ENCODE measurements around the gene LDLRAD4.

LDLRAD4 gene

DNA sequence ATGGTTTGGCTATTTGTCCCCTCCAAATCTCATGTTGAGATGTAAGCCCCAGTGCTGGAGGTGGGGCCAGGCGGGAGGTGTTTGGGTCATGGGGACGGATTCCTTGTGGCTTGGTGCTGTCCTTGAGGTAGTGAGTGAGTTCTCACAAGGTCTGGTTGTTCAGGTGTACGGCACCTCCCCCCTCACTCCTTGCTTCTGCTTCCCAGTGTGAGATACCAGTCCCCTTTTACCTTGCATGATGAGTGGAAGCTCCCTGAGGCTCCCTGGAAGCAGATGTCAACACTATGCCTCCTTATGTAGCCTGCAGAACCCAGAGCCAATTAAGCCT, 232.6 kb downstream of the LDLRAD4 start:
- H3K79me2 ChIP-seq (ENCODE audit: insufficient read depth, low read length) = peaks cover 100% of the 10 kb centered on the region
- TF ChIP-seq, protein P1, sequence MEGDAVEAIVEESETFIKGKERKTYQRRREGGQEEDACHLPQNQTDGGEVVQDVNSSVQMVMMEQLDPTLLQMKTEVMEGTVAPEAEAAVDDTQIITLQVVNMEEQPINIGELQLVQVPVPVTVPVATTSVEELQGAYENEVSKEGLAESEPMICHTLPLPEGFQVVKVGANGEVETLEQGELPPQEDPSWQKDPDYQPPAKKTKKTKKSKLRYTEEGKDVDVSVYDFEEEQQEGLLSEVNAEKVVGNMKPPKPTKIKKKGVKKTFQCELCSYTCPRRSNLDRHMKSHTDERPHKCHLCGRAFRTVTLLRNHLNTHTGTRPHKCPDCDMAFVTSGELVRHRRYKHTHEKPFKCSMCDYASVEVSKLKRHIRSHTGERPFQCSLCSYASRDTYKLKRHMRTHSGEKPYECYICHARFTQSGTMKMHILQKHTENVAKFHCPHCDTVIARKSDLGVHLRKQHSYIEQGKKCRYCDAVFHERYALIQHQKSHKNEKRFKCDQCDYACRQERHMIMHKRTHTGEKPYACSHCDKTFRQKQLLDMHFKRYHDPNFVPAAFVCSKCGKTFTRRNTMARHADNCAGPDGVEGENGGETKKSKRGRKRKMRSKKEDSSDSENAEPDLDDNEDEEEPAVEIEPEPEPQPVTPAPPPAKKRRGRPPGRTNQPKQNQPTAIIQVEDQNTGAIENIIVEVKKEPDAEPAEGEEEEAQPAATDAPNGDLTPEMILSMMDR (IDR thresholded peaks at IDR 0.05; ENCODE audit: borderline replicate concordance, extremely low read depth, low read length, poor library complexity, severe bottlenecking) = no peak
- TF ChIP-seq EZH2 (IDR thresholded peaks at IDR 0.05; ENCODE audit: borderline replicate concordance, low read depth, low read length, severe bottlenecking) = no peak
- H3K9ac ChIP-seq (ENCODE audit: low read depth, low read length) = no peak overlapping the region
- H3K36me3 ChIP-seq (ENCODE audit: insufficient read depth, low read length) = peaks cover 67% of the 10 kb centered on the region
- no peak overlapping the region for H2AFZ ChIP-seq (ENCODE audit: low read depth, low read length)
- ATAC-seq (ENCODE audit: insufficient read depth, low read depth) (no peak), DNase-seq (peak; percentile 2)
- peak overlapping the region; percentile 88; the same call in 1 of the 2 replicates for H3K4me2 ChIP-seq (ENCODE audit: insufficient read depth, low read length)
- H3K9me3 ChIP-seq (ENCODE audit: insufficient read depth, low read length, severe bottlenecking) = no peaks in the 10 kb centered on the region
- peaks cover 99% of the 10 kb centered on the region for H3K4me1 ChIP-seq (ENCODE audit: insufficient read depth, low read length)
- no peaks in the 10 kb centered on the region for H3K27me3 ChIP-seq (ENCODE audit: insufficient read depth, low read length, poor library complexity)
- peaks cover 75% of the 10 kb centered on the region for H4K20me1 ChIP-seq (ENCODE audit: insufficient read depth, low read length)
- H3K4me3 ChIP-seq (ENCODE audit: low read depth in 1 of 2, low read length in 2 of 2) = no peak overlapping the region
- peak overlapping the region; percentile 63 for H3K27ac ChIP-seq (ENCODE audit: low read length)

DNA sequence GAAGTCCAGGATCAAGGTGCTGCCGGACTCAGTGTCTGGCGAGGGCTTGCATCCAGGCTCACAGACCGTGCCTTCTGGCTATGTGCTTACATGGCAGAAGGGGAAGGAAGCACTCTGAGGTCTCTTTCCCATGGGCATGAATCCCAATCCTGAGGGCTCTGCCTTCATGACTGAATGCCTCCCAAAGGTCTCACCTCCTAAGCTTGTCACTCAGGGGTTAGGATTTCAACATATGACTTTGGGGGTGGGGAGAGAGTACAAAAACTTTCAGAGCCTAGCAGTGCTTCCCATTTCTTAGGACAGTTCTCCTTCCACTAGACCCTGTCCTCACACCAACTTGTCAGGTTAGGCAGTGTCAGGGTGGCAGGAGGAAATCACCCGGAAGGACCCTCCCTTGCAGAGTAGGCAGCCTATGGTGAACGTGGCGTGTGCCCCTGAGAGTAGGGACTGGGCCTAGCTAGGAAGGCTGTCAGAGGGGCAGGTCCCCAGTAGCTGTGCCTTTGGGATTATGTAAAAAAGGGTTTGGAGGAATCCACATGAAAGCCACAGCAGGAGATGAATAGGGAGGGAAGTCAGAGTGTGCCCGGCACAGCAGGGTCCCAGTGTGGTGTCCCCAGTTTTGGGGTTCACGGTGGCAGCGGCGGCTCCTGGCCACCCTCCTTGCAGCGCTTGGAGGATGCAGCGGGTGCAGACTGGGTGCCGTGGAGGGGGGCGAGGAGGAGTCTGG, 233.3 kb downstream of the LDLRAD4 start:
- no peak for ATAC-seq (ENCODE audit: insufficient read depth, low read depth)
- H2AFZ ChIP-seq (ENCODE audit: low read depth, low read length) = no peak overlapping the region
- H3K4me1 ChIP-seq (ENCODE audit: insufficient read depth, low read length) = peaks cover 99% of the 10 kb centered on the region
- H3K27me3 ChIP-seq (ENCODE audit: insufficient read depth, low read length, poor library complexity) = no peaks in the 10 kb centered on the region
- H3K4me2 ChIP-seq (ENCODE audit: insufficient read depth, low read length) = peak overlapping the region; percentile 12; the same call in 1 of the 2 replicates
- TF ChIP-seq, protein P1 (IDR thresholded peaks at IDR 0.05; ENCODE audit: borderline replicate concordance, extremely low read depth, low read length, poor library complexity, severe bottlenecking) = no peak
- no peak for TF ChIP-seq EZH2 (IDR thresholded peaks at IDR 0.05; ENCODE audit: borderline replicate concordance, low read depth, low read length, severe bottlenecking)
- peaks cover 80% of the 10 kb centered on the region for H4K20me1 ChIP-seq (ENCODE audit: insufficient read depth, low read length)
- H3K9me3 ChIP-seq (ENCODE audit: insufficient read depth, low read length, severe bottlenecking) = no peaks in the 10 kb centered on the region
- peak overlapping the region; percentile 63 for H3K27ac ChIP-seq (ENCODE audit: low read length)
- H3K36me3 ChIP-seq (ENCODE audit: insufficient read depth, low read length) = peaks cover 67% of the 10 kb centered on the region
- DNase-seq = peak; percentile 4
- no peak overlapping the region for H3K4me3 ChIP-seq (ENCODE audit: low read depth in 1 of 2, low read length in 2 of 2)
- H3K9ac ChIP-seq (ENCODE audit: low read depth, low read length) = 0 out of 2 replicates have a peak overlapping the region, but pooled peaks have one; percentile 13
- peaks cover 100% of the 10 kb centered on the region for H3K79me2 ChIP-seq (ENCODE audit: insufficient read depth, low read length)

GRCh38 chr18:13452388-13452811, 233.8 kb downstream of the LDLRAD4 start:
- Histone ChIP-seq H3K79me2 (ENCODE audit: insufficient read depth, low read length) (peaks cover 100% of the 10 kb centered on the region), H4K20me1 (ENCODE audit: insufficient read depth, low read length) (peaks cover 86% of the 10 kb centered on the region), H3K27ac (ENCODE audit: low read length) (peak overlapping the region; percentile 63), H3K4me2 (ENCODE audit: insufficient read depth, low read length) (0 out of 2 replicates have a peak overlapping the region, but pooled peaks have one; percentile 12), H3K9ac (ENCODE audit: low read depth, low read length) (0 out of 2 replicates have a peak overlapping the region, but pooled peaks have one; percentile 13), H3K36me3 (ENCODE audit: insufficient read depth, low read length) (peaks cover 73% of the 10 kb centered on the region), H3K4me3 (ENCODE audit: low read depth in 1 of 2, low read length in 2 of 2) (no peak overlapping the region), H2AFZ (ENCODE audit: low read depth, low read length) (no peak overlapping the region), H3K9me3 (ENCODE audit: insufficient read depth, low read length, severe bottlenecking) (no peaks in the 10 kb centered on the region), H3K4me1 (ENCODE audit: insufficient read depth, low read length) (peaks cover 99% of the 10 kb centered on the region), H3K27me3 (ENCODE audit: insufficient read depth, low read length, poor library complexity) (no peaks in the 10 kb centered on the region)
- DNase-seq (peak; percentile 5), ATAC-seq (ENCODE audit: insufficient read depth, low read depth) (no peak)
- TF ChIP-seq EZH2 (IDR thresholded peaks at IDR 0.05; ENCODE audit: borderline replicate concordance, low read depth, low read length, severe bottlenecking) = no peak
- TF ChIP-seq, protein P1 (IDR thresholded peaks at IDR 0.05; ENCODE audit: borderline replicate concordance, extremely low read depth, low read length, poor library complexity, severe bottlenecking) = no peak

All from DND-41 (cell line).